A673 (cell line): ENCODE measurements around the gene TRPM2. TPM values are rescaled to one million over a fixed set of nuclear protein-coding genes. Genes with fewer than 3 reads are reported as not detected.

Experiments used
- BruUV-seq: library from RNA; stranded (reverse); fragments of 400-500 nt; replicated peaks from 2 replicates; lab custom pipeline; 2021; lab: Mats Ljungman, UMichigan
- CTCF ChIA-PET: fragments of 300-600 bp; sonication (Branson Sonifier 250); formaldehyde crosslinking; loops from one replicate; lab custom pipeline; 2022; ENCODE audit warnings: antibody characterized with exemption; lab: Charles Lee
- POLR2A ChIA-PET: fragments of 300-600 bp; sonication (Branson Sonifier 250); formaldehyde crosslinking; loops from one replicate; lab custom pipeline; 2022; ENCODE audit warnings: antibody characterized with exemption; ENCODE audit not compliant: low non-redundant PET; lab: Charles Lee
- DNase-seq: peaks from one replicate; pipeline ENCODE4 v3.0.0-alpha.2; 2015; ENCODE audit warnings: low spot score
- H3K27ac ChIP-seq: fragments of 200-600 bp; sonication (generic); 2 replicates; pipeline ENCODE4 v1.5.1; 2016; ENCODE audit warnings: mixed run types, low read depth, mild to moderate bottlenecking, mixed read lengths, antibody characterized with exemption, low read length; ENCODE audit not compliant: poor library complexity, severe bottlenecking
- H3K27me3 ChIP-seq: fragments of 200-600 bp; sonication (generic); replicated peaks from 2 replicates; pipeline ENCODE4 v1.6.1; 2017; ENCODE audit warnings: mixed run types, low read depth, mild to moderate bottlenecking, mixed read lengths, antibody characterized with exemption, low read length; ENCODE audit not compliant: insufficient read depth, poor library complexity
- H3K36me3 ChIP-seq: fragments of 200-600 bp; sonication (generic); 2 replicates; pipeline ENCODE4 v1.6.1; 2016; ENCODE audit warnings: mixed run types, mild to moderate bottlenecking, mixed read lengths, antibody characterized with exemption, low read length; ENCODE audit not compliant: insufficient read depth, poor library complexity, severe bottlenecking
- H3K4me1 ChIP-seq: fragments of 200-600 bp; sonication (generic); 2 replicates; pipeline ENCODE4 v1.6.1; 2017; ENCODE audit warnings: mixed run types, mild to moderate bottlenecking, mixed read lengths, antibody characterized with exemption, low read length; ENCODE audit not compliant: insufficient read depth, poor library complexity, severe bottlenecking
- H3K4me3 ChIP-seq: fragments of 200-600 bp; sonication (generic); 2 replicates; pipeline ENCODE4 v1.5.1; 2016; ENCODE audit warnings: low read depth, mixed run types, mild to moderate bottlenecking, mixed read lengths, low read length; ENCODE audit not compliant: poor library complexity, severe bottlenecking
- H3K9me3 ChIP-seq: fragments of 200-600 bp; sonication (generic); 2 replicates; pipeline ENCODE4 v1.6.1; 2016; ENCODE audit warnings: mixed run types, low read depth, mild to moderate bottlenecking, mixed read lengths, antibody characterized with exemption, low read length; ENCODE audit not compliant: poor library complexity, severe bottlenecking
- CTCF ChIP-seq: fragments of 300-800, 200-600 bp; sonication (generic); conservative IDR thresholded peaks from 2 replicates; pipeline ENCODE4 v1.5.1; 2017; ENCODE audit warnings: low read depth, mild to moderate bottlenecking, antibody characterized with exemption, low read length, moderate library complexity, mixed read lengths
- EZH2 ChIP-seq: fragments of 200-600 bp; sonication (generic); IDR thresholded peaks from 2 replicates; pipeline ENCODE4 v1.6.1; 2017; ENCODE audit warnings: borderline replicate concordance, low read depth, mild to moderate bottlenecking, mixed read lengths, antibody characterized with exemption, low read length; ENCODE audit not compliant: poor library complexity, severe bottlenecking
- intact Hi-C: fragments of 100-400 bp; cut with micrococcal nuclease; formaldehyde crosslinking; loops from one replicate; pipeline ENCODE4 v1.10.0; 2022; ENCODE audit not compliant: unreplicated experiment
- total RNA-seq: library from RNA; stranded (reverse); gene quantifications from 2 replicates; pipeline ENCODE4 v1.2.3, GENCODE V29; 2021

TRPM2 gene
- total RNA-seq, 1 experiment from 2014 or later: 0.21 TPM

GRCh38 chr21:44484498-44485253 lies 131.3 kb downstream of the TRPM2 start:
- ChIA-PET POLR2A (no interaction called here), CTCF (no interaction called here)
- no TSS peak for BruUV-seq

GRCh38 chr21:44485254-44485793 lies 131.9 kb downstream of the TRPM2 start:
- no peak for DNase-seq
- intact Hi-C loops: no loop called here
- TF ChIP-seq CTCF (no peak), EZH2 (no peak)
- CTCF ChIA-PET: no interaction called here
- no TSS peak for BruUV-seq
- H3K4me1 ChIP-seq: no peaks in the 10 kb centered on the region
- H3K27ac ChIP-seq: no peak overlapping the region
- no peaks in the 10 kb centered on the region for H3K9me3 ChIP-seq
- POLR2A ChIA-PET: no interaction called here
- no peaks in the 10 kb centered on the region for H3K27me3 ChIP-seq
- H3K36me3 ChIP-seq: no peaks in the 10 kb centered on the region
- H3K4me3 ChIP-seq: no peak overlapping the region

More at GRCh38 chr21:44484498-44485253, 131.3 kb downstream of the TRPM2 start:
- TF ChIP-seq EZH2 (no peak), CTCF (no peak)
- Histone ChIP-seq H3K36me3 (no peaks in the 10 kb centered on the region), H3K4me1 (no peaks in the 10 kb centered on the region), H3K9me3 (no peaks in the 10 kb centered on the region), H3K27me3 (no peaks in the 10 kb centered on the region), H3K27ac (no peak overlapping the region), H3K4me3 (no peak overlapping the region)
- intact Hi-C loops: no loop called here
- no peak for DNase-seq

GRCh38 chr21:44485796-44486195 lies 132.4 kb downstream of the TRPM2 start:
- ChIA-PET POLR2A (no interaction called here), CTCF (no interaction called here)
- Histone ChIP-seq H3K36me3 (no peaks in the 10 kb centered on the region), H3K4me3 (no peak overlapping the region), H3K9me3 (no peaks in the 10 kb centered on the region), H3K4me1 (no peaks in the 10 kb centered on the region), H3K27ac (no peak overlapping the region), H3K27me3 (no peaks in the 10 kb centered on the region)
- no TSS peak for BruUV-seq
- intact Hi-C loops: no loop called here
- TF ChIP-seq EZH2 (no peak), CTCF (no peak)
- no peak for DNase-seq
